Right cardiac atrium (tissue), 5 donors: ENCODE data around the gene PIK3CD. TPM values are rescaled to one million over a fixed set of nuclear protein-coding genes. Genes with fewer than 3 reads are reported as not detected.
"Not testable (repeated sequence)": the region's sequence is repeated elsewhere in the genome, so short reads cannot be mapped to it uniquely, and the experiment has no call there.

Experiments
- ATAC-seq, 2 donors: fragments of 200-7000 bp; cut with Tn5 transposase; one replicate each; pipeline versions ENCODE4 v1.8.0 to v1.9.1; 2020; ENCODE audit warnings: moderate library complexity in 2 of 2, mild to moderate bottlenecking in 1 of 2
- DNase-seq, 3 donors: peaks; one replicate each; pipeline ENCODE4 v3.0.0-alpha.2; 2020
- H3K27ac ChIP-seq: one replicate; pipeline ENCODE4 v1.5.1; 2013; ENCODE audit warnings: mild to moderate bottlenecking, low read length, control low read depth, moderate library complexity
- H3K27me3 ChIP-seq: one replicate; pipeline ENCODE4 v1.6.1; 2013; ENCODE audit not compliant: control insufficient read depth, insufficient read depth
- H3K4me1 ChIP-seq: one replicate; pipeline ENCODE4 v1.6.1; 2013; ENCODE audit warnings: low read length; ENCODE audit not compliant: control insufficient read depth, insufficient read depth
- H3K4me3 ChIP-seq: one replicate; pipeline ENCODE4 v1.5.1; 2013; ENCODE audit warnings: low read length, control low read depth
- H3K9me3 ChIP-seq: one replicate; pipeline ENCODE4 v1.6.1; 2013; ENCODE audit warnings: low read length; ENCODE audit not compliant: control insufficient read depth
- WGBS: extraction: QIAGEN DNeasy Blood & Tissue Kit; methylation state at CpG from one replicate; pipeline ENCODE4 v1.1.7; 2013; 5-methylcytosine and 5-hydroxymethylcytosine counted together
- intact Hi-C, 4 donors: fragments of 100-400 bp; cut with DNase I; formaldehyde crosslinking; loops; one replicate each; pipeline versions ENCODE4 v1.11.0 to v1.14.0; 2022 to 2023
- polyA plus RNA-seq: library from polyadenylated mRNA; stranded (reverse); fragments of 200-250 nt; gene quantifications from one replicate; pipeline ENCODE4 v1.2.3, GENCODE V29; 2013
- total RNA-seq, 4 donors: library from RNA; stranded (reverse); fragmentation: NEBNext Ultra II Directional; extraction: Animal tissue kit (Norgen Biotek cat#: 25700); gene quantifications; one replicate each; pipeline ENCODE4 v1.2.1, GENCODE V29; 2021
- donor health status: healthy with polysubstance abuse.
- donor health status: DM: no; HTN: yes; CAD: no.
- donor health status: DM: no; HTN: no; CAD: no.
- donor health status: DM: no; HTN: yes; CAD: no; lungs with severe emphysema.
- donor health status: DM: yes; HTN: yes; CAD: no.

The PIK3CD gene
- total and polyA plus RNA-seq, 5 donors: 3.0 to 5.9 (median 4.5) TPM

DNA sequence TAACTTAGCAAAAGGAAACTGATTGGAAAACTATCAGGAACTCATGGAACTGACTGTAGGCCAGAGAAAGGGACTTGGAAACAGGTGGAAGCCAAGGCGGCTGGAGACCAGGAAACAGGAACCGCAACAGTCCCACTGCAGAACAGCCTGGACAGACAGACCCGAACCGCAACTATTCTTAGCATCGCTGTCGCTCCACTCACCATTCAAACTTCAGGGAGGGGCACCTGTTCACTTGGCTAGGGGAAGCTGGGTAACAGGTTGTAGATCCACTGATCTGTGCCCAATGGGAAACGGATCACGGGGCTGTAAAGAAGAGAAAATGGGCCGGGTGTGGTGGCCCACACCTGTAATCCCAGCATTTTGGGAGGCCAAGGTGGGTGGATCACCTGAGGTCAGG is 110.3 kb downstream of the PIK3CD start:
- 88% methylated on average over 9 of the region's 9 CpGs for WGBS
- no peaks in the 10 kb centered on the region for H3K4me1 ChIP-seq
- intact Hi-C loops: no loop called here
- DNase-seq: no peak
- H3K4me3 ChIP-seq: no peak overlapping the region
- no peaks in the 10 kb centered on the region for H3K9me3 ChIP-seq
- no peak overlapping the region for H3K27ac ChIP-seq
- H3K27me3 ChIP-seq: no peaks in the 10 kb centered on the region
- no peak for ATAC-seq

DNA sequence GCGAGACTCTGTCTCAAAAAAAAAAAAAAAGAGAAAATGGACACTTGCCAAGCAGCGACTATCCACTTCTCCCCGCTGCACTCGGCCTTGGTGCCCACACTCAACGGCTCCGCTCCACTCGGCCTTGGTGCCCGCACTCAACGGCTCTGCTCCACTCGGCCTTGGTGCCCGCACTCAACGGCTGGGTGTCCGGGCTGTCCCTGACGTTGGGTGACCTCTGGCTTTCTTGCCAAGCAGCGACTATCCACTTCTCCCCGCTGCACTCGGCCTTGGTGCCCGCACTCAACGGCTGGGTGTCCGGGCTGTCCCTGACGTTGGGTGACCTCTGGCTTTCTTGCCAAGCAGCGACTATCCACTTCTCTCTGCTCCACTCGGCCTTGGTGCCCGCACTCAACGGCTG is 110.9 kb downstream of the PIK3CD start:
- H3K4me3 ChIP-seq, H3K27me3 ChIP-seq, ATAC-seq, intact Hi-C loops, H3K9me3 ChIP-seq, H3K4me1 ChIP-seq, H3K27ac ChIP-seq, DNase-seq: not testable (repeated sequence)
- WGBS: 96% methylated on average over 25 of the region's 25 CpGs

DNA sequence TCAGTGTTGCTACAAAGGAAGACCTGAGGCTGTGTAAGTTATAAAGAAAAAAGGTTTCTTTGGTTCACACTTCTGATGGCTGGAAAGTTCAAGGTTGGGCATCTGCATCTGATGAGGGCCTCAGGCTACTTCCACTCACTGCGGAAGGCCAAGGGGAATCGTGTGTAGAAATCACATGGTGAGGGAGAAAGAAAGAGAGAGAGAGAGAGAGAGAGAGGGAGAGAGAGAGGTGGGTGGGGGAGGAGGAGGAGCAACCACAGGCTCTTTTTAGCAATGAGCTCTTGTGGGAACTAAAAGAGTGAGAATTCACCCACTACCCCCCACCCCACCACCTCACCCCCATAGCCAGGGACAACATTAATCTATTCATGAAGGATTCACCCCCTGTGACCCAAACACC is 112.4 kb downstream of the PIK3CD start:
- H3K27me3 ChIP-seq: no peaks in the 10 kb centered on the region
- no peak overlapping the region for H3K4me3 ChIP-seq
- no peaks in the 10 kb centered on the region for H3K9me3 ChIP-seq
- ATAC-seq (no peak), DNase-seq (no peak)
- no peak overlapping the region for H3K27ac ChIP-seq
- H3K4me1 ChIP-seq: no peaks in the 10 kb centered on the region
- WGBS: 75% methylated on average over 2 of the region's 2 CpGs
- intact Hi-C loops: no loop called here

DNA sequence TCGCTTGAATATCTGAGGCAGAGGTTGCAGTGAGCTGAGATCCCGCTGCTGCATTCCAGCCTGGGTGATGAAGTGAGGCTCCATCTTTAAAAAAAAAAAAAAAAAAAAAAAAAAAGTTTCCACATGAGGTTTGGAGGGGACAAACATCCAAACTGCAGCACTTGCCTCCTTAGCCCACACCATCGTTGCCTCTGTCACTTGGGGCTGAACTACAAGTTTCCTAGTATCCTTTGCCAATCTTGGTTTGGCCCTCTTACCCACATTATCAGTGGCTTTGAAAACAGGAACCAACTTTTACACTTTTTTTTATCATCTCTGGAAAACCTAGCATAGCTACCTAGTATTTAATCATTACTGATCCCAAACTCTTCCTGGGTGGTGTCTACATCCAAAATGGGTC is 113.0 kb downstream of the PIK3CD start:
- WGBS: 60% methylated on average over 3 of the region's 3 CpGs
- Histone ChIP-seq H3K4me1 (no peaks in the 10 kb centered on the region), H3K9me3 (no peaks in the 10 kb centered on the region), H3K4me3 (no peak overlapping the region), H3K27me3 (no peaks in the 10 kb centered on the region), H3K27ac (no peak overlapping the region)
- ATAC-seq (no peak), DNase-seq (no peak)
- intact Hi-C loops: no loop called here

DNA sequence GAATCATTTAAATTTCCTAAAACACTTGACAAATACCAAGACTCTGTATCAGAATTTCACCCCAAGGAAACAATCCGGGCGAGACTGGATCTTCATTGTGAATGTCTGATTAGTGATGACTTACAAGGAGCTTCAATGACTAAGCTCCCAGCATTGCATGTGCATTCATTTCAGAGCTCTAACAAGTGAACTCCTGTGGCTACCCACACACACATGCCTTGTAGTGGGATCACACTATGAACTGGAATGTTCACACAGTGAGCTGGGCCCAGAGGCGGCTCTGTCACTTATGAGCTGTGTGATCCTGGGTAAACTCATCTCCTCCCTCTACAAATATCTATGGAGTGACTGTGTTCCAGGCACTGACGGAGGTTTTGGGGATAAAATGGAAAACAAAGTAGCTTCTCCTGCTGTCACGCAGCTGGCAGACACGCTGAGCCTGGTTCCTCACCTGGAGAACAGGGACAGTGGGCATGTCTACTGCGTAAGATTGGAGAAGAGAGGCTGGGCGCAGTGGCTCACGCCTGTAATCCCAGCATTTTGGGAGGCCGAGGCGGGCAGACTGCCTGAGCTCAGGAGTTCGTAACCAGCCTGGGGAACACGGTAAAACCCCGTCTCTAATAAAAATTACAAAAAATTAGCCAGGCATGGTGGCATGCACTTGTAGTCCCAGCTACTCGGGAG is 115.4 kb downstream of the PIK3CD start:
- WGBS: 93% methylated on average over 15 of the region's 15 CpGs
- DNase-seq: no peak
- no peaks in the 10 kb centered on the region for H3K9me3 ChIP-seq
- H3K4me3 ChIP-seq: no peak overlapping the region
- ATAC-seq: no peak
- intact Hi-C loops: no loop called here
- no peaks in the 10 kb centered on the region for H3K4me1 ChIP-seq
- H3K27me3 ChIP-seq: no peaks in the 10 kb centered on the region
- no peak overlapping the region for H3K27ac ChIP-seq

DNA sequence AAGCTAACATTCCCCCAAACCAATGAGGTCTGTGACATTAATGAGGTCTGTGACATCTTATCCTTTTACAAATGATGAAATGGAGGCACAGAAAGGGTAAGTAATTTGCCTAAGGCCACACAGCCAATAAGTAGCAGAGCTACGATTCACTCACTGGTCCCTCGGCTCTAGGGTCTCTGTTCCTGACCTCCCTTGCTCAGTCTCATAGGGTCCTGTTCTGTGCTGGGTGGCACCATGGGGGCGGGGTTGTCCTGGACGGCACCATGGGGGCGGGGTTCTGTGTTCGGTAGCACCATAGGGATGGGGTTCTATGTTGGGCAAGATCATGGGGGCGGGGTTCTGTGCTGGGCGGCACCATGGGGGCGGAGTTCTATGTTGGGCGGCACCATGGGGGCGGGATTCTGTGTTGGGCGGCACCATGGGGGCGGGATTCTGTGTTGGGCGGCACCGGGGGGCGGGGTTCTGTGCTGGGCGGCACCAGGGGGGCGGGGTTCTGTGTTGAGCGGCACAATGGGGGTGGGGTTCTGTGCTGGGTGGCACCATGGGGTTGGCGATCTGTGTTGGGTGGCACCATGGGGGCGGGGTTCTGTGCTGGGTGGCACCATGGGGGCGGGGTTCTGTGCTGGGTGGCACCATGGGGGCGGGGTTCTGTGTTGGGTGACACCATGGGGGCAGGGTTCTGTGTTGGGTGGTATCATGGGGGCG is 116.6 kb downstream of the PIK3CD start:
- 94% methylated on average over 24 of the region's 24 CpGs for WGBS
- Histone ChIP-seq H3K4me1 (no peaks in the 10 kb centered on the region), H3K4me3 (no peak overlapping the region), H3K27me3 (no peaks in the 10 kb centered on the region), H3K27ac (no peak overlapping the region), H3K9me3 (no peaks in the 10 kb centered on the region)
- peak in 2 of 3 donors; percentile 32 to 58 for DNase-seq
- no peak for ATAC-seq
- intact Hi-C loops: no loop called here

DNA sequence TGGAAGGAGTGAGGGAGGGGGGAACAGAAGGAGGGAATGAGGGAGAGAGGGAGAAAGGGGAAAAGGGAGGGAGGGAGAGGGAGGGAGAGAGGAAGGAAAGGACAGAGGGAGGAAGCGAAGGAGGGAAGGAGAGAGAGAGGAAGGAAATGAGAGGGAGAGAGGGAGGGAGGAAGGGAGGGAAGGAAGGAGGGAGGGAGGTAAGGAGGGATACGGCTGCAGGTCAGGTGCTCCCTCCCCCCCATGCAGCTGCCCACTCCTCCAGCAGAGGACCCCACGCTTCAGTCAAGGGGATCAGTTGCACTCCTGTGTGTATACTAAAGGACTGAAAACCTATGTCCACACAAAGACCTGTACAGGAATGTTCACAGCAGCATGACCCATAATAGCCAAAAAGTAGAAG is 117.5 kb downstream of the PIK3CD start:
- ATAC-seq (no peak), DNase-seq (no peak)
- intact Hi-C loops: no loop called here
- H3K9me3 ChIP-seq: no peaks in the 10 kb centered on the region
- 83% methylated on average over 3 of the region's 3 CpGs for WGBS
- no peak overlapping the region for H3K27ac ChIP-seq
- no peak overlapping the region for H3K4me3 ChIP-seq
- H3K4me1 ChIP-seq: no peaks in the 10 kb centered on the region
- H3K27me3 ChIP-seq: no peaks in the 10 kb centered on the region

DNA sequence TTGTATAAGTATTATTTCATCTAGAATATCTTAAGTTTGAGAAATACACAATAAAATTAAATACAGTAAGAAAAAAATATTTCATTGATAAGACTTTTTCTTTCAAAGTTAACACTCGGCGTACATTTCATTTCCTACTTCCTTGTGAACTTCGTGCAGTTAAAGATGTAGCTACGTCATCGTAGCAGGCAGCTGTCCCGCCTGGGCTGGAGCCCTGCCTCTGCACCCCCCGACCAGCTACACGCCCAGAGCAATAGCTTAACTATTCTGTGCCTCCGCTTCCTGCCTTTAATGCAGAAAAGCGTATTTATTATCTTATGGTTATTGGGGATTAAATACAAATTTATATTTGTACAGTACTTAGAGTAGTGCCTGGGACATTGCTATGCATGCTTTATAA is 118.8 kb downstream of the PIK3CD start:
- H3K27ac ChIP-seq: no peak overlapping the region
- ATAC-seq (peak in 1 of 2 donors; percentile 70), DNase-seq (peak in 2 of 3 donors; percentile 26 to 72)
- intact Hi-C loops: no loop called here
- no peaks in the 10 kb centered on the region for H3K9me3 ChIP-seq
- H3K4me3 ChIP-seq: no peak overlapping the region
- WGBS: 59% methylated on average over 10 of the region's 10 CpGs
- H3K27me3 ChIP-seq: no peaks in the 10 kb centered on the region
- H3K4me1 ChIP-seq: no peaks in the 10 kb centered on the region

DNA sequence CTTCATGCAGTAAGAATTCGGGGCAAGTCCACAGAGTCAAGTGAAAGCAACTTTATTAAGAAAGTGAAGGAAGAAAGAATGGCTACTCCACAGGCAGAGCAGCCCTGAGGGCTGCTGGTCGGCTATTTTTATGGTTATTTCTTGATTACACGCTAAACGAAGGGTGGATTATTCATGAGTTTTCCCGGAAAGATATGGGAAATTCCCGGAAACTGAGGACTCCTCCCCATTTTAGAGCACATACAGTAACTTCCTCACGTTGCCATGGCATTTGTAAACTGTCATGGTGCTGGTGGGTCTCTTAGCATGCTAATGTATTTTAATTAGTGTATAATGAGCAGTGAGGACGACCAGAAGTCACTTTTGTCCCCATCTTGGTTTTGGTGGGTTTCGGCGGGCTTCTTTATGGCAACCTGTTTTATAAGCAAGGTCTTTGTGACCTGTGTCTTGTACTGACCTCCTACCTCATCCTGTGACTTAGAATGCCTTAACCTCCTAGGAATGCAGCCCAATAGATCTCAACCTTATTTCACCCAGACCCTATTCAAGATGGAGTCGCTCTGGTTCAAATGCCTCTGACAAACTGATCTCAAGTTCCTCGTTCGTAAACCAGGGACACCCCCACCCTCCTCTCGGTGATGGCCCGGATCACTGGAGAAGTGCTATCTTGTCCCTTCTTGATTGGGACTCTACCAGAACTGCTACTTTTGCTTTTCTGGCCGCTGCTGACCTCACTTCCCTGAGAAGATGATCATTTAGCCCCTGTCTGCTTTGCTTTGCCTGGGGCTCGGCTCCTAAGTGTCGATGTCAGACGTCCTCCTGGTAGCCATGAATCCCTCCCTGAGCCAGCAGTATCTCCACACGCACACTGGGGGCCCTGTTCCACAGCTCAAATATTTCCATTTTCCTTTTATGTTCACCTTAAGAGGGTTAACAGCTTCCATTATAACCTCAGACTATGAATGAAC is 123.5 kb downstream of the PIK3CD start:
- 84% methylated on average over 20 of the region's 20 CpGs for WGBS
- H3K27me3 ChIP-seq: no peaks in the 10 kb centered on the region
- no peak for ATAC-seq
- no peaks in the 10 kb centered on the region for H3K9me3 ChIP-seq
- no peak for DNase-seq
- no peaks in the 10 kb centered on the region for H3K4me1 ChIP-seq
- no peak overlapping the region for H3K4me3 ChIP-seq
- H3K27ac ChIP-seq: no peak overlapping the region
- intact Hi-C loops: loop anchor here in 1 of 4 donors (5.0 kb wide), 1 partner anchor 92 kb away; no protein-coding TSS in a partner anchor

DNA sequence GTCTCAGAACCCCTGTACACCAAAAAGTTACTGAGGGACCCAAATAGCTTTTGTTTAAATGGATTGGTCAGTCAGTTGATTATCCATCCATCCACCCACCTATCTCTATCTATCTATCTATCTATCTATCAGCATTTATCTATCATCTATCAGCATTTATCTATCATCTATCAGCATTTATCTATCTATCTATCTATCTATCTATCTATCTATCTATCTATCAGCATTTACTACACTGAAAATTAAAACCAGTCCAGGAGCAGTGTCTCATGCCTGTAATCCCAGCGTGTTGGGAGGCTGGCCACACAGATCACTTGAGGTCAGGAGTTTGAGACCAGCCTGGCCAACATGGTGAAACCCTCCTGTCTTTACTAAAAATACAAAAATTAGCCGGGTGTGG is 125.2 kb downstream of the PIK3CD start:
- intact Hi-C loops: loop anchor here in 1 of 4 donors (5.0 kb wide), 1 partner anchor 91 kb away; no protein-coding TSS in a partner anchor
- no peak for ATAC-seq
- no peak for DNase-seq
- no peaks in the 10 kb centered on the region for H3K9me3 ChIP-seq
- 97% methylated on average over 2 of the region's 2 CpGs for WGBS
- no peak overlapping the region for H3K4me3 ChIP-seq
- no peaks in the 10 kb centered on the region for H3K4me1 ChIP-seq
- H3K27ac ChIP-seq: no peak overlapping the region
- no peaks in the 10 kb centered on the region for H3K27me3 ChIP-seq
